Esophagus squamous epithelium (tissue), 4 donors: Measurements from ENCODE around the gene A2ML1.

ENCODE experiments used
- POLR2A ChIP-seq, 4 donors: fragments of 450-650 bp; IDR thresholded peaks; one replicate each; pipeline ENCODE4 v1.6.1; 2017; ENCODE audit warnings: antibody characterized with exemption in 4 of 4, mild to moderate bottlenecking in 4 of 4, moderate library complexity in 3 of 4
- TF ChIP-seq, protein P1 (sequence below), 6 experiments: fragments of 450-650 bp in 4 of 6; fragments of 200-600 bp in 2 of 6; sonication (generic) in 2 of 6; IDR thresholded peaks; one replicate each; pipeline ENCODE4 v1.5.1; 2016 to 2019; ENCODE audit warnings: antibody characterized with exemption in 6 of 6, mild to moderate bottlenecking in 4 of 6, moderate library complexity in 4 of 6

DNA sequence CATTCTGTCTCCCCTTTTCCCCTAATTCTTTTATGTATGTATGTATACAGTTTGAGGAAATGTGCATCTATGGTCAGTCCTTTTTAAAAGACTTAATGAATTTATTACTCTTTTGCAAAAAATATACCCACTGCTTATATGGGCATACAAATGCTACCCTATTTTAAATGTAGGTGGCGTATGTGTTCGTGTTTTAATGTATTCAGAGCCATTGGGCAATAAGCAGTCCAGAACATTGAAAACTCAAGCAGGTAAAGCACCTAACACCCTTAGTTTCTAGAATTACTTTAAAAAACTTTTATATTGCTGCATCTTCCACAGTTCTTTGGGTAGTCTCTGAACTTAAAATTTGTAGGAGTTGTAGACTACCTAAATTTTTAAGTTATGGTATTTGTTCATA lies 42.6 kb upstream of the A2ML1 start:
- TF ChIP-seq, protein P1, sequence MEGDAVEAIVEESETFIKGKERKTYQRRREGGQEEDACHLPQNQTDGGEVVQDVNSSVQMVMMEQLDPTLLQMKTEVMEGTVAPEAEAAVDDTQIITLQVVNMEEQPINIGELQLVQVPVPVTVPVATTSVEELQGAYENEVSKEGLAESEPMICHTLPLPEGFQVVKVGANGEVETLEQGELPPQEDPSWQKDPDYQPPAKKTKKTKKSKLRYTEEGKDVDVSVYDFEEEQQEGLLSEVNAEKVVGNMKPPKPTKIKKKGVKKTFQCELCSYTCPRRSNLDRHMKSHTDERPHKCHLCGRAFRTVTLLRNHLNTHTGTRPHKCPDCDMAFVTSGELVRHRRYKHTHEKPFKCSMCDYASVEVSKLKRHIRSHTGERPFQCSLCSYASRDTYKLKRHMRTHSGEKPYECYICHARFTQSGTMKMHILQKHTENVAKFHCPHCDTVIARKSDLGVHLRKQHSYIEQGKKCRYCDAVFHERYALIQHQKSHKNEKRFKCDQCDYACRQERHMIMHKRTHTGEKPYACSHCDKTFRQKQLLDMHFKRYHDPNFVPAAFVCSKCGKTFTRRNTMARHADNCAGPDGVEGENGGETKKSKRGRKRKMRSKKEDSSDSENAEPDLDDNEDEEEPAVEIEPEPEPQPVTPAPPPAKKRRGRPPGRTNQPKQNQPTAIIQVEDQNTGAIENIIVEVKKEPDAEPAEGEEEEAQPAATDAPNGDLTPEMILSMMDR (IDR thresholded peaks at IDR 0.05) = peak in 2 of 6 experiments; percentile 42 to 61
- TF ChIP-seq POLR2A (IDR thresholded peaks at IDR 0.05) = no peak
